T-helper 22 cell (primary cell): ENCODE results near the gene ABT1.

Experiments
- DNase-seq: peaks from one replicate; pipeline ENCODE4 v3.0.0-alpha.2; 2020; ENCODE audit warnings: low read depth

ABT1 gene

GRCh38 chr6:26604797-26605196, 8.0 kb downstream of the ABT1 start:
- no peak for DNase-seq

GRCh38 chr6:26607434-26608230, 10.9 kb downstream of the ABT1 start:
- DNase-seq = no peak

- DNase-seq = no peak
These were observed 12.7 kb downstream of the ABT1 start for GRCh38 chr6:26609463-26609862.

- no peak for DNase-seq
These were observed 14.8 kb downstream of the ABT1 start for GRCh38 chr6:26611599-26611998.

GRCh38 chr6:26613201-26613600, 16.4 kb downstream of the ABT1 start:
- no peak for DNase-seq

GRCh38 chr6:26613689-26614683, 17.2 kb downstream of the ABT1 start:
- no peak for DNase-seq

GRCh38 chr6:26623339-26623859, 26.6 kb downstream of the ABT1 start:
- no peak for DNase-seq

- no peak for DNase-seq
These were observed 27.8 kb downstream of the ABT1 start for GRCh38 chr6:26624557-26624956.

GRCh38 chr6:26627843-26628242, 31.1 kb downstream of the ABT1 start:
- no peak for DNase-seq

- no peak for DNase-seq
These were observed 32.6 kb downstream of the ABT1 start for GRCh38 chr6:26629359-26629758.

GRCh38 chr6:26640806-26641205, 44.1 kb downstream of the ABT1 start:
- DNase-seq = no peak

- no peak for DNase-seq
These were observed 49.3 kb downstream of the ABT1 start for GRCh38 chr6:26646074-26646473.
